Activated naive CD4-positive, alpha-beta T cell treated with anti-CD3 and anti-CD28 coated beads, Interleukin-2, amount 50 U/mL, for 16 hours (primary cell): Measurements from ENCODE around the gene RSRC1.
"Not testable (repeated sequence)": the region's sequence is repeated elsewhere in the genome, so short reads cannot be mapped to it uniquely, and the experiment has no call there.

Source experiments
- DNase-seq: peaks from one replicate; pipeline ENCODE4 v3.0.0-alpha.2; 2020

Gene RSRC1

GRCh38 chr3:158109804-158110657 lies at the start of gene RSRC1:
Gene RSRC1, plus strand, starts transcription at chr3:158110089. Its CDS starts 12,016 bp downstream, at chr3:158122105.
- peak; percentile 82 for DNase-seq

GRCh38 chr3:158065574-158065973 lies 44.3 kb upstream of the RSRC1 start:
- not testable (repeated sequence) for DNase-seq

GRCh38 chr3:158072790-158073189 lies 37.1 kb upstream of the RSRC1 start:
- DNase-seq, result no peak

GRCh38 chr3:158074591-158074990 lies 35.3 kb upstream of the RSRC1 start:
- no peak for DNase-seq

- DNase-seq, result no peak
Measured at GRCh38 chr3:158079599-158079998, 30.3 kb upstream of the RSRC1 start.

- DNase-seq, result no peak
Measured at GRCh38 chr3:158084651-158085050, 25.2 kb upstream of the RSRC1 start.

GRCh38 chr3:158085358-158085757 lies 24.5 kb upstream of the RSRC1 start:
- DNase-seq, result no peak

GRCh38 chr3:158085931-158086330 lies 24.0 kb upstream of the RSRC1 start:
- no peak for DNase-seq

GRCh38 chr3:158086361-158086760 lies 23.5 kb upstream of the RSRC1 start:
- DNase-seq, result no peak

GRCh38 chr3:158086776-158087175 lies 23.1 kb upstream of the RSRC1 start:
- no peak for DNase-seq

GRCh38 chr3:158091531-158091930 lies 18.4 kb upstream of the RSRC1 start:
- no peak for DNase-seq

GRCh38 chr3:158093526-158093925 lies 16.4 kb upstream of the RSRC1 start:
- DNase-seq, result no peak

- no peak for DNase-seq
Measured at GRCh38 chr3:158094235-158095110, 15.4 kb upstream of the RSRC1 start.

GRCh38 chr3:158095111-158095813 lies 14.6 kb upstream of the RSRC1 start:
- no peak for DNase-seq

GRCh38 chr3:158095814-158096704 lies 13.8 kb upstream of the RSRC1 start:
- no peak for DNase-seq

- DNase-seq, result no peak
Measured at GRCh38 chr3:158097081-158097592, 12.8 kb upstream of the RSRC1 start.

GRCh38 chr3:158097593-158098308 lies 12.1 kb upstream of the RSRC1 start:
- DNase-seq, result peak; percentile 69

- no peak for DNase-seq
Measured at GRCh38 chr3:158098309-158098639, 11.6 kb upstream of the RSRC1 start.

- no peak for DNase-seq
Measured at GRCh38 chr3:158098834-158099424, 11.0 kb upstream of the RSRC1 start.

GRCh38 chr3:158100681-158101080 lies 9.2 kb upstream of the RSRC1 start:
- DNase-seq, result no peak
